ENCODE measurements around the gene SPECC1L.

SPECC1L gene

DNA sequence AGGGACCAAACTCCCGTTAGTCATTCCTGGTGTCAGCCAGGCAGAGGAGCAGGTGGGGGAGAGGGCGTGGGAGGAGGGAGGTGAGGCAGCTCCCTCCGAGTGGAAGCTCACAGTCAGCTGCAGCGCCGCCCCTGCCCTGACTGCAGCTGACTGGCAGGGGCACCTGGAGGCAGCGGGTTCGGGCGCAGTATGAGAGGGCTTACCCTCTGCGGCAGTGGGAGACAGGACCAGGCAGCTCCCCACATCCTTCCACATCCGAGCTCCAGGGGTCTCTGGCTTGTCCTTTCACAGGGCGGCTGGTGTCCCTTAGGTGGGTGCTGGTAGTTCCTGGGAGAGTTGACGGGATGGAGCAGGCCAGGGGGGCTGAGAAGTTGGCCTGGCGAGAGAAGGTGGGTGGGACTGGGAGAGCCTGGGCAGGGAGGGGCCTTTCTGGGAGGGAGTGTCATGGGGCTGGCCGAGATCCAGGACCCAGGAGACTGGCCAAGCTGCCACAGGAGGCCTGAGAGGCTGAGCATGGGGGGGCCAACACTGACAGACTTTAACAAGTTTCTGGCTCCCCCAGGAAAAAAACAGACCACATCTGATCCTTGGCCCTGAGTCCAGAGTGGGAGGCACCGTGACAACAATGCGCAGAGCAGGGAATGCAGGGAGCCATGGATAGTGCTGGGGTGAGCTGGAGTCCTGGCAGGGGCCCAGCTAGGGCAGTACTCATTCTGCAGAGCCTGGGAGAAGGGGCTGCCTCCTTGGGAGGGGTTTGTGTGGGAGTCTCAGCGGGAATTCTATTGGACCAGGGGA, 161.6 kb downstream of the SPECC1L start:
- no peak overlapping the region for H3K4me3 ChIP-seq (ENCODE audit: low read depth, low read length)
- TF ChIP-seq, protein P1, sequence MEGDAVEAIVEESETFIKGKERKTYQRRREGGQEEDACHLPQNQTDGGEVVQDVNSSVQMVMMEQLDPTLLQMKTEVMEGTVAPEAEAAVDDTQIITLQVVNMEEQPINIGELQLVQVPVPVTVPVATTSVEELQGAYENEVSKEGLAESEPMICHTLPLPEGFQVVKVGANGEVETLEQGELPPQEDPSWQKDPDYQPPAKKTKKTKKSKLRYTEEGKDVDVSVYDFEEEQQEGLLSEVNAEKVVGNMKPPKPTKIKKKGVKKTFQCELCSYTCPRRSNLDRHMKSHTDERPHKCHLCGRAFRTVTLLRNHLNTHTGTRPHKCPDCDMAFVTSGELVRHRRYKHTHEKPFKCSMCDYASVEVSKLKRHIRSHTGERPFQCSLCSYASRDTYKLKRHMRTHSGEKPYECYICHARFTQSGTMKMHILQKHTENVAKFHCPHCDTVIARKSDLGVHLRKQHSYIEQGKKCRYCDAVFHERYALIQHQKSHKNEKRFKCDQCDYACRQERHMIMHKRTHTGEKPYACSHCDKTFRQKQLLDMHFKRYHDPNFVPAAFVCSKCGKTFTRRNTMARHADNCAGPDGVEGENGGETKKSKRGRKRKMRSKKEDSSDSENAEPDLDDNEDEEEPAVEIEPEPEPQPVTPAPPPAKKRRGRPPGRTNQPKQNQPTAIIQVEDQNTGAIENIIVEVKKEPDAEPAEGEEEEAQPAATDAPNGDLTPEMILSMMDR (IDR thresholded peaks at IDR 0.05; ENCODE audit: low read depth, low read length) = no peak

DNA sequence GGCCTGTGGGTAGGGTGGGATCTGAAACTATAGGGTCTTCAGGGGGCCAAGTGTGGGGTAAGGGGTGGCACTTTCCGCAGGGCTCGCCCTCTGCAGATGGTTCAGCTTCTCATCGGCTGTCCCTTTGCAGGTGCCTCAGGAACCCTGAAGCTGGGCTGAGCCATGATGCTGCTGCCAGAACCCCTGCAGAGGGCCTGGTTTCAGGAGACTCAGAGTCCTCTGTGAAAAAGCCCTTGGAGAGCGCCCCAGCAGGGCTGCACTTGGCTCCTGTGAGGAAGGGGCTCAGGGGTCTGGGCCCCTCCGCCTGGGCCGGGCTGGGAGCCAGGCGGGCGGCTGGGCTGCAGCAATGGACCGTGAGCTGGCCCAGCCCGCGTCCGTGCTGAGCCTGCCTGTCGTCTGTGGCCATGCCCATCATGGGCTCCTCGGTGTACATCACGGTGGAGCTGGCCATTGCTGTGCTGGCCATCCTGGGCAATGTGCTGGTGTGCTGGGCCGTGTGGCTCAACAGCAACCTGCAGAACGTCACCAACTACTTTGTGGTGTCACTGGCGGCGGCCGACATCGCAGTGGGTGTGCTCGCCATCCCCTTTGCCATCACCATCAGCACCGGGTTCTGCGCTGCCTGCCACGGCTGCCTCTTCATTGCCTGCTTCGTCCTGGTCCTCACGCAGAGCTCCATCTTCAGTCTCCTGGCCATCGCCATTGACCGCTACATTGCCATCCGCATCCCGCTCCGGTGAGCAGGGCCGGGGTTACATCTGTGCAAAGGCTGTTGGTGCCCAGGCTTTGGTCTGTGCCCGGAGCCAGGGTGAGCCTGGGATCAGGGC, 162.6 kb downstream of the SPECC1L start:
- TF ChIP-seq, protein P1 (IDR thresholded peaks at IDR 0.05; ENCODE audit: low read depth, low read length) = no peak
- no peak overlapping the region for H3K4me3 ChIP-seq (ENCODE audit: low read depth, low read length)

DNA sequence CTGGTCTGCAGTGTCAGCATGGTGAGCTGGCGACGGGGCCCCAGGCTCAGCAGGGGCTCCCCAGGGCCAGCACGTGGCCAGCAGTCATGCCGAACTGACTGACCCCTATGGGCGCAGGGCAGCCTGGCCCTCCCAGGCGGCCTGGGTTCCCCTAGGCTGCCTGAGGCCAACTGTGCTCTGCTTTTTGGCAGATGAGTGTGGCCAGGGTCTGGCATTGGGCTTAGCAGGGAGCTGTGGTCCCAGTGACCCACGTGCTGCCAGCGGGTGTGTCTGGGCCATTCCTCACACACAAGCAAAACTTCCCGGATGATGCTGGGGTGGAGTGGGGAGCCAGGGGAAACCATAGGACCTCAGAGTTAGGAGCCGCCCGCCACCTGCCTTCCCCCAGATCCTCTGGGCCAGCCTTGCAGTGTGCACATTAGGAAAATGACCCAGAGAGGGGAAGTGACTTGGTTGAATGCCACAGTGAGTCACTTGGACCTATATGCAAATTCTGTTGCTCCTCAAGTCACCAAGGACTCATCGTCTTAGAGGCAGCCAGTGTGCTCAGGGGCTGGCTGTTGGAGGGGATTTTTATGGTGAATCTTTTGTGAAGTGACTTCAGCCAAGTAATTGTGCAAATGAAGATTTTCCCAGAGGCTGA, 163.3 kb downstream of the SPECC1L start:
- no peak overlapping the region for H3K4me3 ChIP-seq (ENCODE audit: low read depth, low read length)
- TF ChIP-seq, protein P1 (IDR thresholded peaks at IDR 0.05; ENCODE audit: low read depth, low read length) = no peak

DNA sequence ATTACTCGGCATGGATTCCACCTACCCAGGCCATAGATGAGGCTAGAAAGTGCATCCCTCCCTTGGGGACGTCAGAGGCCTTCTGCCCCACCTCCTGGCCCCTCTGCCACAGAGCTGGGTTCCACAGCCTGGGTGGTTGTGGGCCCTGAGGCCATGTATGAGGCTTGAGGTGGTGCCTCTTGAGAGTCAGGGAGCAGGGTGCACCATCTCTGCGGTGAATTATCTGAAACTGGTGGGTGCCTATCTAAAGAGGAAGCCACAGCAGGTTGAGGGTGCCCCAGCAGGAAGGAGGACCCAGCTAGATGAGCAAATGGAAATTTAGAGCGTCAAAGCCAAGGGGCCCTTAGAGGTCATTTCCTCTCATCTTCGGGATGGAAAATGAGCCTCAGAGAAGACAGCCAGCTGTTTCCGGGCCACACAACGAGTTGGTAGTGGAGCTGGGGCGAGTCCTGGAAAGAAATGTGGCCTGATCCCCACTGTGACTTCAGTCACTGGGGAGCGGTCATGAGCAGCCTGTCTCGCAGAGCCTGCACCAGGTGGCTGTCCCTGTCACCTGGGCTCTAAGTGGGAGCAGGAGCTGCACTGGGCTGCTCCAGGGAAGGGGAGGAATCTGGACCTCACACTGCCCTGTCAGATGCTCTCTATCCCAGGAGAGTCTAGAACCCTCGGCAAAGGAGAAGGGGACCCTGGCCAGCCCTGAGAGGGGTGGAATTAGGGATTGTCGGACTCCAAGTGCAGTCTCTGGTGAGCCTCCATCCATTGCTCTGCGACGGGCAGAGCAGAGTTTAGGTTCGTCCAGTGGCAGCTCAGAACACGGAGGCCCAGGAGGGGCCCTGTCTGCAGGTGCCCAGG, 164.1 kb downstream of the SPECC1L start:
- no peak overlapping the region for H3K4me3 ChIP-seq (ENCODE audit: low read depth, low read length)

DNA sequence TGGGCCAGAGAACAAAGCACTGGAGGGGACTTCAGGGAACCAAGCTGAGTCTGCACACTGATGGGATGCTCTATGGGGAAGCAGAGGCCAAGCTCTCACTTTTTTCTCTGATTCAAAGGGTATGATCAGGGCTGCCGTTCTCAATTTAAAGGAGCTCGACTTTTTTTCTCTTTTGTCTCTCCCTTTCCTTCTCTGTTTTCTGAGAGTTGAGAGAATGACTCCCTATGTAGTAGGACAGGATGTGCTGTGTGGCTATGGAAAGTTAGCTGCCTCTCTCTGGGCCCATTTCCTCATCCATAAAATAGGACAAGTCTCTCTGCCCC, 164.7 kb downstream of the SPECC1L start:
- TF ChIP-seq, protein P1 (IDR thresholded peaks at IDR 0.05; ENCODE audit: low read depth, low read length) = no peak
- no peak overlapping the region for H3K4me3 ChIP-seq (ENCODE audit: low read depth, low read length)

More for the DNA sequence above, 164.1 kb downstream of the SPECC1L start:
- TF ChIP-seq, protein P1 (IDR thresholded peaks at IDR 0.05; ENCODE audit: low read depth, low read length) = no peak

DNA sequence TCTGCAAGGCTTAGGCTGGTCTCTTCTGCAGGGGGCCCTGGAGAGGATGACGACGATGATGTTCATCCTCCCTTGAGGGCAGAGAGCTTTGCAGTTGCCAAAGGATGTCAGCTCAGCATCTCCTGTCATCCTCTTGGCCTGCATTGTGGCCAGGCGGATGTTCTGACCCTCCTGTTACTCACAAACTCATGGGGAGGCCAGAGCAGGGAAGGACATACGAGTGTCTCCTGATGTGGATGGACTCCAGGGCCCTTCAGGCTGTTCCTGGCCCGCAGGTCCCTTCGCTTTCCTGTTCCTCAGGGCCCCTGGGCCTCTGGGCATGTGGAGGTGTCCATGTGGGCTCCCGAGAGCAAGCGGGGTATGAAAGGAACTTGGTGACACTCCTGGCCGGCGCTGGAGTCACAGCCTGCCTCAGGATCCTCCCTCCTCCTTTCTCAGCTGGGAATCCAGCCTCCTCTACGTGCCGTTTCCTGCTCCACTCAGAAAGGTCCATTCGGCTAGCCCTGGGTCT, 165.3 kb downstream of the SPECC1L start:
- H3K4me3 ChIP-seq (ENCODE audit: low read depth, low read length) = no peak overlapping the region
- TF ChIP-seq, protein P1 (IDR thresholded peaks at IDR 0.05; ENCODE audit: low read depth, low read length) = no peak
